ENCODE measurements around the gene RFTN1. TPM values are rescaled to one million over a fixed set of nuclear protein-coding genes. Genes with fewer than 3 reads are reported as not detected.

The RFTN1 gene
- total RNA-seq, 2 experiments from 2014 or later = 59.9 to 63.4 TPM

DNA sequence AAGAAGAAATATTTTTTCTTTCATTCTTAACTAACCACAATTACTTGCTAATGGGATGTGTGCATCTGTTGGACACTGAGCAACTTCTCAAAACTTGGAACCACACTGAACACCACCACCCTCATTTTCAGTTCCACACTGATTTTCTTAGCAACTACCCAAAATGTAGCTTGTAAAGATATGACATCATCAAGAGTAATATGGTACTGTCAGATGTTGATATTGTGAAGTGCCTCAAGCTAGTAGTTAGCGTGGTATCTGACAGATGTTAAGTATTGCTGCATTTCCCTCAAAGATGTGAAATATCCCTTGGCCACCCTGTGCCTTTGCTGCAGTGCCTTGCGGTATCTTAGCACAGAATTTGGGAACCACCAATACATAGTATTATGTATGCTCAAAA, 9.3 kb downstream of the RFTN1 start:
- no peak overlapping the region for H3K4me3 Mint-ChIP-seq
- H3K9me3 Mint-ChIP-seq (ENCODE audit: insufficient read depth) = no peaks in the 10 kb centered on the region
- DNase-seq (no peak), ATAC-seq (no peak)
- peaks cover 74% of the 10 kb centered on the region for H3K4me1 Mint-ChIP-seq (ENCODE audit: low read depth)
- no peak overlapping the region for H3K27ac Mint-ChIP-seq
- POLR2A ChIA-PET = interaction anchor here (0.7 to 1.4 kb wide), 3 partner anchors 8 to 206 kb away, joined by 3 to 7 read pairs (median 5); no protein-coding TSS in a partner anchor
- peaks cover 82% of the 10 kb centered on the region for H3K36me3 Mint-ChIP-seq (ENCODE audit: low read depth)
- CTCF ChIA-PET = interaction anchor here (3.3 kb wide), 1 partner anchor 8 kb away, joined by 15 read pairs; no protein-coding TSS in a partner anchor
- H3K27me3 Mint-ChIP-seq (ENCODE audit: low read depth) = no peaks in the 10 kb centered on the region

DNA sequence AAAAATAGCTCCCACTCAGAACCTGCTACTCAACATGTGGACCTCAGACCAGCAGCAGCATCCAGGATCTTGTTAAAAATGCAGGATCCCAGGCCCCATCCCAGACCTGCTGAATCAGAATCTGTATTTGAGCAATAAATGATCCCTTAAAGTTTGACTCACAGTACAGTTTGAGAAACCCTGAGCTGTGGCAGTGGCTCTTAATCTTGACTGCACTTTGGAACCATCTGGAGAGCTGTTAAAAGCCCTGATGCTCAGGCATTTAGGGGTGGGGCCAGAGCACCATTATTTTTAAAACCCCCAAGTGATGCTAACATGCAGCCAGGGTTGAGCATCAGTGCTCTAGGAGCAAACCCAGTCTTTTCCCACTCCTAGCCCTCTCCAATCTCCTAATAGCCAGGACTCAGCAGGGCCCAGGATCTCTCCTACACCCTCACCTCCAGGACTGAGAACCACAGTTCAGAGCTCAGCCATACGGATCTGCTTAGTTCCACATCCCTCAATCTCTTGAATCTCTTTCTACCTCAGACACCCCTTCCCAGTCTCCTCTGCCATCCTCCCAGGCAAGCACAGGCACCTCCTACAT, 10.2 kb downstream of the RFTN1 start:
- ChIA-PET POLR2A (interaction anchor here (0.7 kb wide), 1 partner anchor 9 kb away, joined by 5 read pairs; no protein-coding TSS in a partner anchor), CTCF (interaction anchor here (0.6 to 1.0 kb wide), 2 partner anchors 13 to 1180 kb away, joined by 3 to 4 read pairs; no protein-coding TSS in a partner anchor)
- Mint-ChIP-seq H3K9me3 (ENCODE audit: insufficient read depth) (no peaks in the 10 kb centered on the region), H3K36me3 (ENCODE audit: low read depth) (peaks cover 85% of the 10 kb centered on the region), H3K27ac (no peak overlapping the region), H3K4me1 (ENCODE audit: low read depth) (peaks cover 75% of the 10 kb centered on the region), H3K4me3 (no peak overlapping the region), H3K27me3 (ENCODE audit: low read depth) (no peaks in the 10 kb centered on the region)
- no peak for DNase-seq
- ATAC-seq = no peak

DNA sequence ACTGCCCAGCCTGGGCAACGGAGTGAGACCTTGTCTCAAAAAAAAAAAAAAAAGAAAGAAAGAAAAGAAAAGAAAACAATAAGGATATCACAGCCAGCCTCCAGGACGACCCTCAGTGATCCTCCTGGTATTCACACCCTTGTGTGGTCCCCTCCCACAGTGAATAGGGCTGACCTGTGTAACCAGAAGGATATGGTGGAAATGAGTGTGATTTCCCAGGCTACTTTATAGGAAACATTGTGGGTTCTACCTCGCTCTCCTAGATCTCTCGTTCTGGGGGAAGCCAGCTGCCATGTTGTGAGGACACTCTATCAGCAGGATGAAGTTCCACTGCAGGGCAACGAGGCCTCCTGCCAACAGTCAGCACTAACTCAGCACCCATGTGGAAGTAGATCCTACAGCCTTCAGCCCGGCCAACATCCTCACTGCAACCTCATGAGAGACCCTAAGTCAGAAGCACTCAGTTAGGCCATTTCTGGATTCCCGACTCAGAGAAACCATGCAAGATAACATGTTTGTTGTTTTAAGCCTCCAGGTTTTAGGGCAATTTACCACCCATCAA, 11.1 kb downstream of the RFTN1 start:
- Mint-ChIP-seq H3K4me1 (ENCODE audit: low read depth) (peaks cover 73% of the 10 kb centered on the region), H3K9me3 (ENCODE audit: insufficient read depth) (no peaks in the 10 kb centered on the region), H3K36me3 (ENCODE audit: low read depth) (peaks cover 79% of the 10 kb centered on the region), H3K27ac (no peak overlapping the region), H3K27me3 (ENCODE audit: low read depth) (no peaks in the 10 kb centered on the region), H3K4me3 (no peak overlapping the region)
- CTCF ChIA-PET = interaction anchor here (1.0 kb wide), 1 partner anchor 13 kb away, joined by 4 read pairs; no protein-coding TSS in a partner anchor
- DNase-seq = no peak
- ATAC-seq = no peak
- POLR2A ChIA-PET = no interaction called here

DNA sequence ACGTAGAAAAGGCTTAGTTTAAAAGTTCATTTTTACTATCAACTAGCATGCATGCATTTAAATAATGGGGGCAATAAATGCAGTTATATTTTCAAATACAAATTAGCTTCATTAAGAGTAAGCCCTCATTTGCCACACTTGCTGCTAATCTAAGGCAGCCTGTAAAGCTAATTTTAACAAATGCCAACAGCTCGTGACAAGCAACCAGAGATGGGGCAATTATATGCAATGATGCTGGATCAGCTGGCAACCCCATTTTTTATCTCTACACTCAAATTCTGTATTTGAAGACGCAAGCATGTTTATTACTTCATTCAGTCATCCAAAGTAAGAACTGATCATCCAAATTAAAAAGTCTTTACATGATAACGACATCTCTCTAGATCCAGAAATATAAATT, 12.1 kb downstream of the RFTN1 start:
- ChIA-PET CTCF (interaction anchor here (1.3 to 6.0 kb wide), 2 partner anchors 10 kb away, joined by 3 to 26 read pairs; no protein-coding TSS in a partner anchor), POLR2A (no interaction called here)
- no peaks in the 10 kb centered on the region for H3K9me3 Mint-ChIP-seq (ENCODE audit: insufficient read depth)
- H3K4me3 Mint-ChIP-seq = no peak overlapping the region
- H3K36me3 Mint-ChIP-seq (ENCODE audit: low read depth) = peaks cover 74% of the 10 kb centered on the region
- no peak overlapping the region for H3K27ac Mint-ChIP-seq
- no peak for DNase-seq
- ATAC-seq = no peak
- H3K4me1 Mint-ChIP-seq (ENCODE audit: low read depth) = peaks cover 73% of the 10 kb centered on the region
- H3K27me3 Mint-ChIP-seq (ENCODE audit: low read depth) = no peaks in the 10 kb centered on the region

DNA sequence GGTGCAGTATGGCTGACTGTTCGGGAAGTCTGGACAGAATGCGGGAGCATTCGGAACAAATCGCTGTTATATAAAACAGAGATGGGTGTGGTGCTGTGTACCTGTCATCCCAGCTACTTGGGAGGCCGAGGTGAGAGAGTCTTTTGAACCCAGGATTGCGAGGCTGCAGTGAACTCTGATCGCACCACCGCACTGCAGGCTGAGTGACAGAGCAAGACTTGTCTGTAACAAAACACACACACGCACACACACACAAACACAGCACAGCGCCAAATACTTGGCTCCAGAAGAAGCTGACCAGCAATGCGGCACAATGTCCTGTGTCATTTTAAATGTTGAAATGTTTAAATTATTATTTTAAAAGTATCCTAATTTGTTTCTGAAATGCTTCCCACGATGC, 12.6 kb downstream of the RFTN1 start:
- Mint-ChIP-seq H3K9me3 (ENCODE audit: insufficient read depth) (no peaks in the 10 kb centered on the region), H3K27me3 (ENCODE audit: low read depth) (no peaks in the 10 kb centered on the region), H3K4me1 (ENCODE audit: low read depth) (peaks cover 74% of the 10 kb centered on the region), H3K4me3 (no peak overlapping the region), H3K36me3 (ENCODE audit: low read depth) (peaks cover 72% of the 10 kb centered on the region), H3K27ac (no peak overlapping the region)
- ChIA-PET POLR2A (interaction anchor here (0.8 kb wide), 1 partner anchor 10 kb away, joined by 3 read pairs; no protein-coding TSS in a partner anchor), CTCF (interaction anchor here (1.3 to 6.0 kb wide), 2 partner anchors 10 kb away, joined by 3 to 26 read pairs; no protein-coding TSS in a partner anchor)
- ATAC-seq (no peak), DNase-seq (no peak)

DNA sequence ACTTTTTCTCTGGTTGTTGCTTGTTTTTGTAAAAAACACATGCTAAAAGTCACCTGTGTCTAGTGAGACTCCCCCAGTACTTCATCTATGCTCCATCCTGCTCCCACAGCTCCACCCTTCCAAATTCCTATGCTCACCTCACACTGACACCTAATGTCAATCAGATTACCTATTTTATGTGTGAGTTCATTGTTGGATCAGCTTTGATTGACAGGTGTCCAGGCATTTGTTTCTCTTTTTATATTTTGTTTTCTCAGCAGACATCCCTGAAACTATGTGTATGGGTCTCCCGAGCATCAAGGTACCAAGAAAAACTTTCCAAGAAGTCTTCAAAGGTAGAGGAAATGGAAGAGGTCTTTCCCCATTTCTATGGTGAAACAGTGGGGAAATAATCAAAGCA, 13.4 kb downstream of the RFTN1 start:
- no peaks in the 10 kb centered on the region for H3K9me3 Mint-ChIP-seq (ENCODE audit: insufficient read depth)
- no peak overlapping the region for H3K27ac Mint-ChIP-seq
- peaks cover 76% of the 10 kb centered on the region for H3K4me1 Mint-ChIP-seq (ENCODE audit: low read depth)
- peaks cover 63% of the 10 kb centered on the region for H3K36me3 Mint-ChIP-seq (ENCODE audit: low read depth)
- no peaks in the 10 kb centered on the region for H3K27me3 Mint-ChIP-seq (ENCODE audit: low read depth)
- no peak overlapping the region for H3K4me3 Mint-ChIP-seq
- CTCF ChIA-PET = interaction anchor here (1.3 to 6.0 kb wide), 2 partner anchors 9 to 11 kb away, joined by 3 to 26 read pairs; no protein-coding TSS in a partner anchor
- POLR2A ChIA-PET = interaction anchor here (0.6 to 1.8 kb wide), 4 partner anchors 11 to 1674 kb away, joined by 3 to 7 read pairs (median 3); no protein-coding TSS in a partner anchor
- ATAC-seq = no peak
- no peak for DNase-seq

DNA sequence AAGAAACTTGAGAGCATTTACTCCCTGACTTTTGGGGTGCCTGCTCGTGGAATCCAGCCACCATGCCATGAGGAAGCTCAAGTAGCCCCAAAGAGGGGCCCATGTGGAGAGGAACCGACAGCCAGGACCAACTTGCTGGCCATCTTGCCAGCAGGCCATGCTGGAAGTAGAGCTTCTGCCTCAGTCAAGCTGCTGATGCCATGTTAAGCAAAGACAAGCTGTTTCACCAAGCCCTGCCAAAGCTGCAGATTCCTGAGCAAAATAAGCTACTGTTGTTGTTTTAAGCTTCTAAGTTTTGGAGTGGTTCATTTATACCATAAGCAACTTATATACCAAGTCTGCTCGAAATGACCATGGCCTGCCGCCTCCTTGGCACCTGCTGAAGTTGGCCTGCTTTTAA, 14.1 kb downstream of the RFTN1 start:
- Mint-ChIP-seq H3K36me3 (ENCODE audit: low read depth) (peaks cover 61% of the 10 kb centered on the region), H3K4me1 (ENCODE audit: low read depth) (peaks cover 77% of the 10 kb centered on the region), H3K27me3 (ENCODE audit: low read depth) (no peaks in the 10 kb centered on the region), H3K4me3 (no peak overlapping the region), H3K27ac (no peak overlapping the region), H3K9me3 (ENCODE audit: insufficient read depth) (no peaks in the 10 kb centered on the region)
- POLR2A ChIA-PET = interaction anchor here (1.0 to 1.8 kb wide), 2 partner anchors 13 to 17 kb away, joined by 3 to 7 read pairs; no protein-coding TSS in a partner anchor
- DNase-seq = no peak
- ATAC-seq = no peak
- CTCF ChIA-PET = interaction anchor here (1.4 to 6.0 kb wide), 3 partner anchors 9 to 22 kb away, joined by 4 to 26 read pairs (median 5); no protein-coding TSS in a partner anchor

DNA sequence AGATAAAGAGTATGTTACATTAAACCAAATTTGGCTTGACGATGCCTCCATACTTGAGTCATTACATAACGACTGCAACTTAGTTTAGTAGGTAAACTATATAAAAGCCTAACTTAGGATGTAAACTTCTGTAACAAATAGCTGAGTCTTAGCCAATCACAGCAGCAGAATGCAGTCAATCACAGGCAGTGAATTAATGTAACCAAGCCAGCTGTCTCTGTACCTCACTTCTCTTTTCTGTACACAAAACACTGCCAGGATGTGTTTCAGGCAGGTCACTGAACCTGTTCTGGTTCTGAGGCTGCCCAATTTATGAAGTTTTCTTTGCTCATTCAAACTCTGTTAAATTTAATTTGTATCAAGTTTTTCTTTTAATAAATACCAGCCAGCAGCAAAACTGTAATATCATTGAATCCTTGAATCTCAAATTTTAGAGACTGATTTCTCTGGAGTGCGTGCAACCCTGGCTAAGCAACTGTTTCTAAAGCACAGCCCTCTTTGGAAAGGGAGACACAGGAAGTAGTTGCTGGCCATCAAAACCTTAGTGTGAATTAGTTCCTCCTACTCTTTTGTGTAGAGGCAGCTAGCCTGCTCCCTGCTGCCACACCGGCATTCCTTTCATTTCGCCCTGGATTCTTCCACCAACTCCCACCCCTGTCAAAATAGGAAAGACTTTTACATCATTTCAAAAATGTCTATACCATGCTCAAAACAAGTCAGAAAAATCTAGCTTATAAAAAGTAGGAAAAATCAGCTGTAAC, 15.2 kb downstream of the RFTN1 start:
- ATAC-seq (no peak), DNase-seq (no peak)
- H3K27me3 Mint-ChIP-seq (ENCODE audit: low read depth) = no peaks in the 10 kb centered on the region
- CTCF ChIA-PET = interaction anchor here (1.2 to 6.0 kb wide), 5 partner anchors 10 to 29 kb away, joined by 4 to 26 read pairs (median 6); no protein-coding TSS in a partner anchor
- H3K36me3 Mint-ChIP-seq (ENCODE audit: low read depth) = peaks cover 60% of the 10 kb centered on the region
- no peak overlapping the region for H3K27ac Mint-ChIP-seq
- H3K4me3 Mint-ChIP-seq = no peak overlapping the region
- no peaks in the 10 kb centered on the region for H3K9me3 Mint-ChIP-seq (ENCODE audit: insufficient read depth)
- H3K4me1 Mint-ChIP-seq (ENCODE audit: low read depth) = peaks cover 74% of the 10 kb centered on the region
- POLR2A ChIA-PET = interaction anchor here (0.5 to 1.8 kb wide), 3 partner anchors 14 to 150 kb away, joined by 3 to 7 read pairs (median 4); no protein-coding TSS in a partner anchor

DNA sequence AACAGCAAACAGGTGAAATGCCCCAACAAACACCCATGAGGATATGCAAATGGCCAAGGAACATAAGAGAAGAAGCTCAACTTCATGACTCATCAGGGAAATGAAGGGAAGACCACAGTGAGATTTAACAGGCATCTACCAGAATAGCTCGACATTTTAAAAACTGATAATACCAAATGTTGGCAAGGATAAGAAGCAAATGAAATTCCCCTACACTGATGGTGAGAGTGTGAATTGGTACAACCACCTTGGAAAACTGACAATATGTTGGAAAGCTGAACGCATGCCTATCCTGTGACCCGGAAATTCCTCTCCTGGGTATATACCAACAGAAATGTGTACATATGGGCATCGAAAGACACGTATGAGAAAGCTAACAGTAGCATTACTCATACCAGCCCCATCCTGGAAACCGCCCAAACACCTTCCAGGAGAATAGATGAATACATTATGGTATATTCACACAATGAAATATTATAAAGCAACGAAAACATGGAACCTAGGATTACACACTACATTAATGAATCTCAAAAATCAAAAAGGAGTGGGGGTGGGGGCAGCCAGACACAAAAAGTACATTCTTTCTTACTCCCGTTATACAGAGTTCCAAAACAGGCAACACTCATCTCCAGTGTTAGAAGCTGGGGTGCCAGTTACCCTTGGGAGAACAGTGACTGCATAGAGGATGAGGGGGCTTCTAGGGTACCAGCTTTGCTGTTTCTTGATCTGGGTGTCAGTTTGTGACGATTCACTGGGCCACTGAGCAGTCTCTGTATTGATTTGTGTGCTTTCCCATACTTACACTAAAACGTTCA, 16.9 kb downstream of the RFTN1 start:
- ChIA-PET POLR2A (interaction anchor here (1.0 to 2.4 kb wide), 6 partner anchors 8 to 18 kb away, joined by 3 to 10 read pairs (median 3); no protein-coding TSS in a partner anchor), CTCF (interaction anchor here (0.9 to 6.0 kb wide), 10 partner anchors 9 to 206 kb away, joined by 3 to 26 read pairs (median 4); no protein-coding TSS in a partner anchor)
- Mint-ChIP-seq H3K27me3 (ENCODE audit: low read depth) (no peaks in the 10 kb centered on the region), H3K27ac (peak overlapping the region; percentile 53), H3K4me3 (no peak overlapping the region), H3K36me3 (ENCODE audit: low read depth) (peaks cover 60% of the 10 kb centered on the region), H3K9me3 (ENCODE audit: insufficient read depth) (no peaks in the 10 kb centered on the region), H3K4me1 (ENCODE audit: low read depth) (peaks cover 65% of the 10 kb centered on the region)
- DNase-seq (no peak), ATAC-seq (peak; percentile 47)

DNA sequence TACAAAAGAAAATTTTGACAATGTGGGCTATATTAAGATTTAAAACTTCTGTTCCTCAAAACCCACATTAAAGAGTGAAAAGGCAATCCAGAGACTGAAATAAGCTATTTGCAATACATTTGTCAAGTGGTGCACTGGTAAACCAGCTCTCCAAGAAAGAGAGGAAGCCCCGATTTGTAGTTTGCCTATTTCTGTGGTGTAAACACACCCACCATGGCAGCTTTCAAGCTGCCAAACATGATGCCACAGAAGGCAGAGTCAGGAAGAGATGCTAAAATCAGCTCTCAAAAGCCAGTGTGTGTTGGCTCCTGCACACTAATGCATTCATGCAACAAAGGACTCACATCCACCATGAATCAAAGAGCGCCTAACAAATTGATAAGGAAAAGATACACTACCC, 17.5 kb downstream of the RFTN1 start:
- ChIA-PET POLR2A (interaction anchor here (1.0 to 2.4 kb wide), 6 partner anchors 9 to 19 kb away, joined by 3 to 10 read pairs (median 3); no protein-coding TSS in a partner anchor), CTCF (interaction anchor here (0.9 to 6.0 kb wide), 12 partner anchors 9 to 206 kb away, joined by 3 to 26 read pairs (median 4); no protein-coding TSS in a partner anchor)
- Mint-ChIP-seq H3K36me3 (ENCODE audit: low read depth) (peaks cover 64% of the 10 kb centered on the region), H3K4me1 (ENCODE audit: low read depth) (peaks cover 63% of the 10 kb centered on the region), H3K4me3 (no peak overlapping the region), H3K9me3 (ENCODE audit: insufficient read depth) (no peaks in the 10 kb centered on the region), H3K27me3 (ENCODE audit: low read depth) (no peaks in the 10 kb centered on the region), H3K27ac (peak overlapping the region; percentile 53)
- DNase-seq (peak; percentile 30), ATAC-seq (peak; percentile 67)
